Epithelial cell of proximal tubule (primary cell): ENCODE results near the gene CDH18. TPM values are rescaled to one million over a fixed set of nuclear protein-coding genes. Genes with fewer than 3 reads are reported as not detected.

ENCODE experiments used
- DNase-seq: peaks from one replicate; pipeline ENCODE4 v3.0.0-alpha.2; 2011; ENCODE audit warnings: low read depth
- H3K4me3 ChIP-seq: 2 replicates; pipeline ENCODE4 v1.5.1; 2011; ENCODE audit warnings: low read depth, mild to moderate bottlenecking, low read length
- CTCF ChIP-seq: conservative IDR thresholded peaks from 2 replicates; pipeline ENCODE4 v1.5.1; 2012; ENCODE audit warnings: low read depth, mild to moderate bottlenecking, low read length
- total RNA-seq: library from RNA; depleted of rRNA; stranded (reverse); fragments of >200 nt; gene quantifications from 2 replicates; pipeline ENCODE4 v1.2.3, GENCODE V29; 2015

The CDH18 gene
- total RNA-seq, 1 donor from 2014 or later: not detected

GRCh38 chr5:19753579-19753978 is 234.4 kb downstream of the CDH18 start:
- H3K4me3 ChIP-seq: no peak overlapping the region
- no peak for TF ChIP-seq CTCF
- no peak for DNase-seq

- TF ChIP-seq CTCF: no peak
- H3K4me3 ChIP-seq: no peak overlapping the region
- no peak for DNase-seq
These were observed 236.7 kb downstream of the CDH18 start for GRCh38 chr5:19751326-19751725.

GRCh38 chr5:19745247-19745646 is 242.8 kb downstream of the CDH18 start:
- no peak for DNase-seq
- H3K4me3 ChIP-seq: no peak overlapping the region
- TF ChIP-seq CTCF: no peak

- DNase-seq: no peak
- no peak overlapping the region for H3K4me3 ChIP-seq
- no peak for TF ChIP-seq CTCF
These were observed 248.3 kb downstream of the CDH18 start for GRCh38 chr5:19739671-19740070.

- no peak for DNase-seq
- no peak overlapping the region for H3K4me3 ChIP-seq
- TF ChIP-seq CTCF: no peak
These were observed 253.2 kb downstream of the CDH18 start for GRCh38 chr5:19734776-19735175.

- no peak for TF ChIP-seq CTCF
- DNase-seq: no peak
- no peak overlapping the region for H3K4me3 ChIP-seq
These were observed 254.1 kb downstream of the CDH18 start for GRCh38 chr5:19733612-19734495.

- DNase-seq: no peak
- no peak overlapping the region for H3K4me3 ChIP-seq
- no peak for TF ChIP-seq CTCF
These were observed 259.4 kb downstream of the CDH18 start for GRCh38 chr5:19728571-19728970.
